Activated CD8-positive, alpha-beta memory T cell treated with anti-CD3 and anti-CD28 coated beads, Interleukin-2, amount 50 U/mL, for 24 hours (primary cell): Measurements from ENCODE around the gene EVI5L.

Experiments used
- DNase-seq: peaks from one replicate; pipeline ENCODE4 v3.0.0-alpha.2; 2020; ENCODE audit errors: extremely low read depth

The EVI5L gene

GRCh38 chr19:7912697-7913564 is 82.9 kb downstream of the EVI5L start:
- no peak for DNase-seq

- DNase-seq: no peak
Observed at GRCh38 chr19:7913652-7914051, 83.6 kb downstream of the EVI5L start.

DNA sequence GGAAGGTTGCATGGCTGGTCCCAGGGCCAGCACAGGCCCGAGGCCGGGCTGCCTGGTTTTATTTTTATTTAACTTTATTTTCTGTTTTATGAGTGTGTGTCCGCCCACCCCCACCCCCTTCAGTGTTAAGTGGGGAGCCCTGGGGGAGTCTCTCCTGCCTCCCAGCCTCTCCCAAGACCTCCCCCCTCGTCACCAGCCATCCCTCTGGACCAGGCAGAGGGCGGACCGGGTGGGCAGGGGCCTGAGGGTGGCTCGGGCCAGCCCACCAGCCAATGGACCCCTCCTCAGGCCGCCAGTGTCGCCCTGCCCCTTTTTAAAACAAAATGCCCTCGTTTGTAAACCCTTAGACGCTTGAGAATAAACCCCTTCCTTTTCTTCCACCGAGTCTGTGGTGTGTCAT is 84.1 kb downstream of the EVI5L start:
- DNase-seq: no peak
